HG02938 (cell line): ENCODE measurements around the gene LIN7C.

Experiments
- ATAC-seq: cut with Tn5 transposase; IDR thresholded peaks from one replicate; pipeline ENCODE4 v1.9.1; 2021; ENCODE audit warnings: mild to moderate bottlenecking, moderate library complexity; ENCODE audit not compliant: unreplicated experiment

Gene LIN7C

GRCh38 chr11:27471589-27472397, 34.8 kb downstream of the LIN7C start:
- ATAC-seq, result peak; percentile 36

GRCh38 chr11:27470826-27471588, 35.6 kb downstream of the LIN7C start:
- no peak for ATAC-seq

GRCh38 chr11:27470166-27470565, 36.4 kb downstream of the LIN7C start:
- ATAC-seq, result no peak

DNA sequence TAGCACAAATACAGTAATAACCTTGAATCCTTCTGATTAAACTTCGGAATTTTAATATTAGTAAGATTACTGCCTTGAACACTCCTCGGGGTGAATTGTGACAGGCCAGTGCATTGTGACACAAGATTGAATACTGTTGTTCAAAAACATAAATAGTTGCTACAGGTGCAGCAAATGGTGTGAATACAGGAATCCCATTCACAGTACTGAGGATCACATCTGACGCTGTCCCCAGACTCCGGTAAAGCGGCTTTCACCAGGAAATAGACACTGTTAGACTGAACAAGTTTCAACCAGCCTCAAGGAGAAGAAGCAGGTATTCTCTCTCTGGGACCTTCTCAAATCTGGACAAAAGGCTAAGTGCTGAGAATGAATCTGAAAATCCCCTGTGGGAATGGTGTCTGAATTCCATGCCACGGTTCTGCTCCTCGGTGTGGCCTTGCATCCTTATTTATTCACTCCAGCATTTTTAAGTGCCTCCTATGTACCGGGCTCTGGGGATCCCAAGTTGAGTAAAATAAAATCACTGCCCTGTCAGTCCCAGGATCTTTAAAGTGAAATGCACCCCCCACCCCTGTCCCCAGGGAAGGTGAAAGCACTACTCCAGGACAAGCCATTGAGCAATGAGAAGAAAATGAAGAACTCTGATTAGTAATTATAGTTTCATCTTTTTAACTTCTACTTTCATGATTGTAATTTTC, 37.4 kb downstream of the LIN7C start:
- ATAC-seq, result no peak

GRCh38 chr11:27468209-27468994, 38.2 kb downstream of the LIN7C start:
- ATAC-seq, result no peak

DNA sequence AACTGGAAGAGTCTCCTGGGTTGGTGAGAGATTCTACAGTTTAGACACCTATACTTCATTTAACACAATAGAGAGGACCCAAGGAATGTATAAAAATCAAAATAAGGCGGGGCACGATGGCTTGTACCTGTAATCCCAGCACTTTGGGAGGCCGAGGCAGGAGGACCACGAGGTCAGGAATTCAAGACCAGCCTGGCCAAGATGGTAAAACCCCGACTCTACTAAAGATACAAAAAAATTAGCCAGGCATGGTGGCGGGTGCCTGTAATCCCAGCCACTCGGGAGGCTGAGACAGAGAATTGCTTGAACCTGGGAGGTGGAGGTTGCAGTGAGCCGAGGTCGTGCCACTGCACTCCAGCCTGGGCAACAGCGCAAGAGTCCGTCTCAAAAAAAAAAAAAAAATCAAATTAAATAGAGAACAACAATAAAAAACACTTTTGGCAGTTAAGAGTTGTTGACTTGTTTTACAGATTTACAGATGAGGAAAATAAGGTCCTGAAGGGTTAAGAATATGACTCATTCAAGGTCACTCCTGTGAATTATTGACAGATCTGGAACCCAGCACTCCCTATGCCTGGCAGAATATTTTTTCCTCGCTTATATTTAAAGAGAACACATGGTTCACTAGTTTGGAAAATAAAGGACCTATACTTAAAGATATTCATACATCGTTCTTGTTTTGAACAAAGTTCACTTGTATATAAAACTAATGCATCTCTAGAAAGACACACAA, 39.2 kb downstream of the LIN7C start:
- ATAC-seq, result no peak

GRCh38 chr11:27466363-27466762, 40.2 kb downstream of the LIN7C start:
- ATAC-seq, result no peak

DNA sequence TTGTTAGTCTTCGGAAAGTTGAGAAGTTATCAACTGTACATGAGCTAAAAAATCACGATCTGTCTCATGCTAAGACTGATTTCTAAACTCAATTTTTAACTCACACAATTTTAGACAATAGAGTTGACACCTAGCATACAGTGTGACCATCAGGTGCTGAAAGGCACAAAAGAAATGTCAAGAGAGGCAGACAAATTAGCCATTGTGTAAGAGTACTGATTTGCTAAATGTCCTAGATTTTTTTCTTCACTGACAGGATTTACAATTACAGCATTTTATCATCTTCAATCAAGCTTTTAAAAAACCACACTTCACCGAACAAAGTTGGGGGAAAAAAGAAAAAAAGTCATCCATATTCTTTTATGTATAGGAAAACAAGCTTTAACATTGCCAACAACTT, 40.9 kb downstream of the LIN7C start:
- no peak for ATAC-seq

- ATAC-seq, result no peak
Observed at GRCh38 chr11:27464909-27465308, 41.7 kb downstream of the LIN7C start.

- no peak for ATAC-seq
Observed at GRCh38 chr11:27464289-27464696, 42.3 kb downstream of the LIN7C start.

- no peak for ATAC-seq
Observed at GRCh38 chr11:27462543-27462942, 44.0 kb downstream of the LIN7C start.

DNA sequence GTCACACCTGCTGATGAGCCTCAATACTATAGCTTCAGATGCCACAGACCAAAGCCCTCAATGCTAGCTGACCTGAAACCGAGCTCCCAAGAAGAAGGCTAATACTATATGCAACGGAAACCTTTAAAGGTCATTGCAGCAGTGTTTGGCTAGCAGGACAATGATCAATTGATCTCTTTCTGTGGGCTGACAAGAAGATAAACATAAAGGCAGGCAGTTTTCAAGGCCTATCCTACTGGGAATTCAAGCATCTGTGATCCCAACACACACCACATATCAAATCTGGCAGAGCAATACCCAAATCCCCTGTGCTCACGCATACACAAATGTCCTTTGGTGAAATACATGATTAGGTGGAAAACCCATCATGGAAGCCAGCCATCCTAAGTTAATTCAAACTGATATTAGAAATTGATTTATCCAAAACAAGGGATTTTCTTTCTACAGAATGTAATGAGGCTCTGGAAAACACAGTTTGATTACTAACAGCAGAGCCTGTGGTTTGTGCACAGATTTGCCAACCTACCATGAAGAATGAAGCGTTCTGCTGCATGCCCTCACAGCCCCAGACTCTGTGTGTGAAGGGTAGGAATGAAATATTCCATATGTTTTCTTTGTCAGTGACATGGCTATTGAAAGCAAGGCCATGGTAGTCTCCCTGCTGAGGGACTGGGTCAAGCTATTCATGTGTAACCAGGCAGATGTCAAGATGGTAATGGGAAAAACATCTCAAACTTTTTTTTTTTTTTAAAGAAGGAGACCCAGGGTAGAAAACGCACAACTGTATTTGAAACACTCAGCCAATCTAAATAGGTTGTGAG, 46.2 kb downstream of the LIN7C start:
- no peak for ATAC-seq

DNA sequence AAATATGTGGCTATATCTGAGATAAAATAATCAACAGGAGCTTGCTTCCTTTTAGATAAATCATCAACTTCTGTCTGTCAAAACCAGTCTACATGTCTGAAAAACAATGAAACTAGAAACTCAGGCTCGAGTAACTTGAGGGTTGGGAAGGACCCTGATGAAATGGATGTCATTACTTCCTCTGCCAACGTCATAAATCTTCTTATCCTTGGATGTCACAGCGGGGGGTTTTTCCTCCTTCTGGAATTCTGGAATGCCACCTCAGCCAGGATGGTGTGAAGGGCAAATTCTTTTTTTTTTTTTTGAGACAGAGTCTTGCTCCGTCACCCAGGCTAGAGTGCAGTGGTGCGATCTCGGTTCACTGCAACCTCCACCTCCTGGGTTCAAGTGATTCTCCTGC, 47.4 kb downstream of the LIN7C start:
- no peak for ATAC-seq

GRCh38 chr11:27458182-27458581, 48.4 kb downstream of the LIN7C start:
- ATAC-seq, result no peak

DNA sequence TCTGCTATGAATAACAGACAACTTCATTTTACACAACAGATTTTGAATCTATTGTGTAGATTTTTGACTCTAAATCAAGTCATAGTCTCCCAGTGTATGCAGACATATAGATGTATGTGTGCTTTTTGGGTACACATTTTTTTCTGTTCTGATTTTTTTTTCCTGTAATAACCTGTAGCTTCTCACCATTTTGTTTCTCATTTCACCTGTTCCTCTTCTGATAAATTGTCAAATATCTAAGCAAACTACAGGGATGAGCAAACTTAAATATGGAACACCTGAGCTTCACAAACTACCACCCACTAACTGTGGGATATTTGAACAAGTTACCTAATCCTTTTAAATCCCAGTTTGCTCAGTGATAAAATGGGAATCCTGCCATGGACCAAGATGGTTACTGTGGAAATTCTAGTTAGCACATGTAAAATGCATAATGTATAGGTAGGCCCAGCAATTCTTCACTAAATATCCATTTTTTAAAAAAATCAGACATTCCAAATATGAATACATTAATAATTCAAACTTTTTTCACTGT, 49.7 kb downstream of the LIN7C start:
- ATAC-seq, result no peak

- no peak for ATAC-seq
Observed at GRCh38 chr11:27456140-27456794, 50.3 kb downstream of the LIN7C start.

- ATAC-seq, result no peak
Observed at GRCh38 chr11:27455667-27456066, 50.9 kb downstream of the LIN7C start.

- ATAC-seq, result no peak
Observed at GRCh38 chr11:27453701-27454100, 52.9 kb downstream of the LIN7C start.

DNA sequence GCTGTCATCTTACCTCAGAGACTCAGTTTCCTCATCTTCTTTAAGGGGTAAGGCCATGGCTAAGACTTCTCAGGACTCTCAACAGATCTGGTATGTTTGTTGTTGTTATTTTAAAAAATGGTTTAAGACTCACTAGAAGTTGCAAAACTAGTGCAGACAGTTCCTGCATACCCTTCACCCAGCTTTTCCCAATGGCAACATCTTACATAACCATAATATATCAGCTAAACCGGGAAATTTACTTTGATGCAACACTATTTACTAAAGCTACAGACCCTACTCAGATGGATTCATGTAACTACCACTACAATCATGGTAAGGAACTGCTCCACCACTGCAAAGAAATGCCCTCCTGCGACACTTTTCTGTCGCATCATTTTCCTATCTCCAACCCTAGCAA, 54.4 kb downstream of the LIN7C start:
- no peak for ATAC-seq
